ENCODE results near the gene SFR1.

SFR1 gene, protein sequence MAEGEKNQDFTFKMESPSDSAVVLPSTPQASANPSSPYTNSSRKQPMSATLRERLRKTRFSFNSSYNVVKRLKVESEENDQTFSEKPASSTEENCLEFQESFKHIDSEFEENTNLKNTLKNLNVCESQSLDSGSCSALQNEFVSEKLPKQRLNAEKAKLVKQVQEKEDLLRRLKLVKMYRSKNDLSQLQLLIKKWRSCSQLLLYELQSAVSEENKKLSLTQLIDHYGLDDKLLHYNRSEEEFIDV

DNA sequence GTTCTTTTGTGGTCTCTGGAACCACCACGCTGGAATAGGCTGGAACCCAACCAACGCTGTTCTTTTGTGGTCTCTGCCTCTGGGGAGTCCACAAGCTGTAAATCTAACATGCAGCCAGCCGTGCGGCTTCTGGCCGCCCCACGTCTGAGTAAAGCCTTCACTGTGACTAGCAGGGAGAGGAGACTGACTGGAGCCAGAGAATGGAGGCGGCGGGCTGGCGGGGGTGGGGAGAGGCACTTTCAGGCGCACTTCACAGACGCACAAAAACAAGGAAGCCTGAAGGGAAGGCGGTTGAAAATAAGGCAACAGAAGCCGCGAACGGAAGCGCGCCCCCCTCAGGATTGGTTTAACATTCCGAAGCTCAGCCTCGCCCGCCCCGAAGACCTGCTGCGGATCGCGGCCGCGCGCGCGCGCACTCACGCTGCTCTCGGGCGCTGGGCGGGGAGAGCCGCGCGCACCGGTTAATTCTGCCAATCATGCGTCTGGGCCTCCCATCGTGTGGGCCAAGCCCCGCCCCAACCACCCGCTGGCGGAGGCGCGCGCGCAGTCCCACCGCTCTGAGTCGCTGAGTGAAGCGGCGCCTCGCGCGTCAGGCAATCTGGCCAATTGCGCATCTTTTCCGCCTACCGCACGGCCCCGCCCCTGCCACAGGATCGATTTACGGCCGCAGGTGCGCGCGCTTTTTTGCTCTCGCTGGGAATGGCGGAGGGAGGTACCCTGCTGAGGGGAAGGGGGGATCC, at the start of gene SFR1:
TSS of gene SFR1 (plus strand) at position 687 of the 740 bp plus-strand sequence. CDS start at position 700, 13 bp downstream.
- DNase-seq, result peak; percentile 97

DNA sequence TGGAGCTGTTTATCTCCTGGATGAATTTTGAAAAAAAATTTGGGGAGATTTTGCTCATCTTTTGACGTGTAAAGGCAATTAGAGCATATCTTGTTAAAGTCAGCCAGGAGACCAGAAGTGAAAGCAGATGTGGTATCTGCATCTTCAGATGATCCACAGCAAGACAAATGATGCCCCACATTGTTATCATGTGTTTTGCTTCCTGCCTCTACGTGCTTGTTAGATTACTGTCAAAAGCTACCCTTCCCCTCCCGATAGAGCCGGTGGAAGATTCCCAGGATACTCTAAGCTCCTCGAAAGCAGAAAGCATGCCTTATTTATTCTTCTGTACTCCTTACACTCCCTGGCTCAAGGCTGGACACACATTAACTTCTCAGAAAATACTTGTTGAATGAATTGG, 49.2 kb upstream of the SFR1 start:
- DNase-seq, result no peak

DNA sequence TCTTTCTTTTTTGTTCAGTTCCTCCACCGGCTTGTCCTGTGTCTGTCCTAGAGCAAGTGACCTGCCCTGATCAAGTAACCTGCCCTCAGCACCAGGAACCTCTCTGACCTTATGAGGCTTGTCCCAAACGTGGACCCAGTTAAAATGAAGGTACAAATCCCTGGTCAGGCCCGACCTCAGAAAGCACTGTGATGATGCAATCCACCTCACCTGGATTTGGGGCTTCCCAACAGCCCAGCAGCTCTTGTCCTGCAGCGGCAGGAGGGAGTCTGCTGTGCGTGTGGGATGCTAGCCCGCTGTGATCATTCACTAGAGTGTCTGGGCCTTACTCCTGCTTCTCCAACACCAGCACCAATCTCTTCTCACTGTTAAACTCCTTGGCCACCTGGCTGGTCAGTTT, 47.5 kb upstream of the SFR1 start:
- DNase-seq, result no peak

DNA sequence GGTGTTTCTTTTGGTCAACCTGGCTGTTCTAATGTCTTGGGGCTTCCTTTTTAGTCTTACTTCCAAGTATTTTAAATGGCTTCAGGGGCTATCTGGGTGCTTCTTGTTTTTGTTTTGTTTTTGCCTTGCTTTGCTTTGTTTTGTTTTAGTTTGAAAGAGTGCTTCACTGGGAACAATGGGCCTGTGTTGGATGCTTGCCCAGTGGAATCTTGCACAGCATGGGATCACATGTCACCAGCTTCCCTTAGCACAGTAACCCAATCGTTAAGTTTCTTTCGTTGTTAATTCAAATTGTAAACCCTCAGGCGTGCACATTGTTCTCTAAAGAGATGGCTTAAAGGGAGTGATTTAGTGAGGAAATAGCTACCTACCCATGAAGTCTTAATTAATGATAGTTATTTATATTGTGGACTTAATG, 45.2 kb upstream of the SFR1 start:
- no peak for DNase-seq

DNA sequence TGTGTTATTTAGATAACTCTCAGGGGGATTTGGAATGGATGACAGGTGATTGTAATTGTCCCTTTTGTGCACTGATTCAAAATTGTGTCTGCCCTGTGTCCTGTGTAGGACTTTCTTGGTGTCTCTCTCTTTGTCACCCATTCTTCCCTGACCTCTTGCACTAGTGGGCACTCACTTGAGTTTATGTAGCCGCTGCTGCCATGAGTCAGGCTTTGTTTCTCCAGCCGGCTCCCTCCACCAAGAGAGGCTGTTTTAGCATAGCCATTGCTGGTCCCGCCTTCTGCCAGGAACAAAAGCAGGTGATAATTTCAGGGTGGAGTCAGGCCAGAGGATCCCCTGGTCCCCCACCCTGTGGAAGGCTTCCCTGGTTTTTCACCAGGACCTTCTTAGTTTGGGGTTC, 44.7 kb upstream of the SFR1 start:
- DNase-seq, result no peak

DNA sequence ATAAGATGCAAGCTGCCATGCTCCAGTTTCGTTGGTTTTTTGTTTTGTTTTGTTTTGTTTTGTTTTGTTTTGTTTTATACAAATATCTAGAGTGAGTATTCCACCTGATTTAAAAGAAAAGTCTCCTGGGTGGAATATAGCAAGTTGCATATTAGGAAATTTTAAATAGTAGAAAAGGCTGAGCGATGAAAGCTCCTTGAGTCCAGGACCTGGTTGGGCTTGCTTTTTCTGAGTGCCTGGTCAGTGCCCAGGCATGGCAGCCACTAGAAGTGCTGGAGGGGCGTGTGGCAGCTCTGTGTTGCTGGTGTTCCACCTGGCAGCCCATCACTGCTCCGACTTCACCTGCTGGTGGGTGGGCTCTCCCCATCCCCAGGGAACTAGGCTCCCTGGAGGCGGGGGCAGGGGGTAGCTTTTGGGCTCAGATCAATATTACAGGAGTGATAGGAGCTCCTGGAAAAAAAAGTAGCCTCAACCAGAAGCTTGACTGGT, 44.3 kb upstream of the SFR1 start:
- no peak for DNase-seq

DNA sequence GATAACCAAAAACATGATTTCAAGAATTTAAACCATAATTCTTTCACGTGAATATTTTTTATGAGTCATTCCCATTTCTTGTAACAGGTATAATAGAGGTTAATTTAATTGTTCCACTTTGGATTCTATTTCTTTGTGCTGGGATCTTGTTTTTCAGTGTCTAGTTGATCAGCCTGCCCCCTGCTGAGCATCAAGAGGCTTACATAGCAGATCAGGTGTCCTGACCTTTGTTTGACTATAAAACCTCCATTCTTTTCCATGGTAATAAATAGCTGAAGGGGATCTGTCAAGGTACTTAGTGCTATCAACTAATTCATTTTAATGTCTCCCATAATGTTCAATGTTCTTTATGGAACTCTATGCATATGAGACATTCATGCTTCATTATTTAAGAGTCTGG, 41.2 kb upstream of the SFR1 start:
- DNase-seq, result no peak

DNA sequence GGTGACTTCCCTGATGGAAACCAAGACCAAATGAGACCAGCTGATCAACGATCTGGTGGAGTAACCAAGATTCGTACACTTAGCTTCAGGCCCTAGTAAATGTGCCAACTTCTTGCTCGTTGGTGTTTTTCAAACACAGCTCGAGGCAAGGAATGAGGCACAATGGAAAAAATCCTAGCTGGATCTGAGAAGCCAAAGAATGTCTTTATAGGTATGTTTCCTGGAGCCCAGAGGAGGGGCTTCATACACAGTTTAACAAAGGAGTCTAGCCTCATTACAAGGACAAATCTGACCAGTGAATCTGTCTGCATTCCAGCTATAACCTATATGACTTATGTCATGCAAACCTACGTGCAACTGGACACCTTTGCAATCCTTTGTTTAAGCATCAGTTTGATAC, 40.0 kb upstream of the SFR1 start:
- DNase-seq, result no peak

DNA sequence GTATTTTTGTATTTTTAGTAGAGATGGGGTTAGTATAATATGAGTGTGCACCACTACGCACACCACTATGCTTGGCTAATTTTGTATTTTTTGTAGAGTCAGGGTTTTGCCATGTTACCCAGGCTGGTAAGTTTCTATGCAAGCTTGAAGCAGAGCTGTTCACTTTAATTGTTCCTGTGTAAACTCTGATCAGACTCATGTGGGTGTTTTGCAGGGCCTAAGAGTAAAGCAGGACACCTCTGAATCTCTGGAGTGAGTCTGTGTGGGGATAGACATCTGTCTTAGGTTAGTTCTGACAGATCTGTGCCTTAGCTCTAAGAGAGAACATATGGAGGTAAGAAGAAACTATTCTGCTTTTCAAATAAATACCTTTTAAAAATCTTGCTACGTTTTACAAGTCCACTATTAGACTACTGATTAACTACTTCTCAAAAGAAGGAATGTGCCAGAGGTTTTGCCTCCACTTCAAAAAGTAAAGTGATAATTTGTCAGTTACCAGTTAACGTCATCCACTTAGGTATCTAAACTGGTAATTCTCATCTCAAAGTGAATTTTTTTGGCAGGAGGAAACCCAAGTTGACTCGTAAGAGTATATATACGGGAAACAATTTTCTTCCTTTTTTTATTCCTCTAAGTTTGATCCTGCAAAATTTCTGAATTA, 37.4 kb upstream of the SFR1 start:
- no peak for DNase-seq

DNA sequence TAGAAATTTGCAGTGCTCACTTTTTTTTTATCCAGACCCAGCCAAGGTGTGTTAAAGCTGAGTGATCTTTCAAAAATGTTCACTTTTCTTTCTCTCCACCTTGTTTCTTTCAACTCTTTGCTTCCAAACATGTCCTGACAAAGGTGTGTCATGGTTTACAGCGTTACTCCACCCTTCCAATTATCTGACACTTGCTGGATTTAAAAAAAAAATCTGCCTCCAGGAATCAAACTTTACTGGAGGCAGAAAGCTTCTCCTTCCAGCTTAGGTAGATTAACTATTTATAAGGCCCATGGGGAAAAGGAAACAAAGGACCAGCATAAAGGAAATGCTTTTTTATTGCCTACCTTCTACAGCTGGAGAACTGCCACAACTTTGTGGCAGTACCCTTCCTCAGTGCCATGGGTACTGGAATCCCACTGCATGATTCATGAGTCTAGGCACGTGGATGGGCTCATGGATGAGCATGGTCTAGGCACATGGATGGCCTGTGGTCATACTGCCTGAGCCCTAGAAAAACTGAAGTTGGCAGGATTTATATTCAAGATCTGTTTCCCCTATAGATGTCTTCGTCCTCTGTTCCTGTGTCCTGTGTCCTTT, 36.1 kb upstream of the SFR1 start, which contains the start of gene COL17A1:
TSS of gene COL17A1 (minus strand) at position 80 of the 600 bp plus-strand sequence. CDS start 5,207 bp downstream, outside the sequence.
- DNase-seq, result no peak

DNA sequence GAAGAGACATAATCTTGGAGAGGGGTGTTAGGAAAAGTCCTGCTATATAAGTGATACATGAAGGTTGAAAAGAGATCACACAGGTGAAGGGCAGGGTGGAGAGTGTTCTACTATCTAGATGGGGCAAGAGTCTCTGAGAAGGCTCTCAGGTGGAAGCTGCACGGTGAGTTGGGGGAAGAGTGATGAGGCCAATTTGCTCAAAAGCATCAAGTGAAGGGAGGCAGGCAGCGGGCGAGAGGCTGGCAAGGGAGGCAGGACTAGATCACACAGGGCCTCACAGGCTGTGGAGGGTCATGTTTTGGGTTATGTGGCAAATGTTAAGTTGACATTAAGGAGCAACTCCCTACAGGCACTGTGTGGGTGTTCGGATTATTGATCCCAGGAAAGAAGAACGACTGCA, 33.7 kb upstream of the SFR1 start:
- DNase-seq, result no peak

DNA sequence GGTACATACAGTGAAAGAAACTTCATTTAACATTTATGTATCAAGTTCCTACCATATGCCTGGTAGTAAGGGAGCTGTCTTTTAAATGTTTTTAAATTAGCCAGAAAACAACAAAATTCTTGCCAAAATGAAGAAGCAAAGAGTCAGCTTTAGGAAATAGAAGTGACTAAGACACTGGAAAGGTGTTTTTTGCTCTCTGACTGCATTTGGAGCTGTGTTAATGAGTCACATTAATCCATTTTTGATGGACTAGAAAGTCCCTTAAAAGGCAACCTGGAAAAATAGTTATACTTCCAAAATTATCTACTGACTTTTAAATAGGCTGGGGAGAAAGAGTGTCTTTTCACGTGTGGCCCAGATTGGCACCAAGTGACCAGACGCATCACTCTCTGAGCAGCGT, 32.4 kb upstream of the SFR1 start:
- no peak for DNase-seq

DNA sequence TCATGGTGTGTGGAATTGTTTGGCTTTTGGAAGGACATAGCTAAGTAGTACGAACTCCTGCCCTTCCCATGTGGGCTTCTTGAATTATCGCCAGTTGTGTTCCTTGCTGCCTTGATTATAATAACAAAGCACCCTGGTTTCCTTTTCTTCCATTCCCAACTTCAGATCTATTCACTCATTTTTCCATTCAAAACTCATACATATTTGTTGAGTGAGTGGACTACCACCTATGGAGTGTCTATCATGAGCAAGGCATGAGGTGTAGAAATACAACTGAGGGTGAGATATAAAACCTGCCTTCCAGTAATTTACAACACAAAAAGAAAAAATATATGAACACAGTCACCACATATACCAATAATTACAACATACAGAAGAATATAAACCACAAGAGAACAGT, 31.4 kb upstream of the SFR1 start:
- DNase-seq, result no peak

DNA sequence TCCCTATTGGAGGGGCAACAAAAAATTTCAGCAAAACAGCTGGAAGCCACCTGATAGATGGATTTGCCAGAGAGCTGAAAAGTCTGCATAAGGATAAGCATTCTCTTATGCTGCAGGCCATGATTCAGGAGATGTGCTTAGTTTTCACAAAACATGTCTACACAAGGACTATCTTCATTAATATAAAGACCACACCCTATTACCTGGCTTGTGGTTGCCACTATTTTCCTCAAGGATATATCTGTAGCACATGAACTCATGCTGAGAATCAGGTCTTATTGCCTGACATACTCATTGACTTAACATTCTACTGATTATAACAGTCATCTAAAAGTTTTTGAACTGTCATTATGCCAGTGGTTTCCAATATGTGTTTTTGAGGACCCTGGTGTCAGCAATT, 29.2 kb upstream of the SFR1 start:
- no peak for DNase-seq

DNA sequence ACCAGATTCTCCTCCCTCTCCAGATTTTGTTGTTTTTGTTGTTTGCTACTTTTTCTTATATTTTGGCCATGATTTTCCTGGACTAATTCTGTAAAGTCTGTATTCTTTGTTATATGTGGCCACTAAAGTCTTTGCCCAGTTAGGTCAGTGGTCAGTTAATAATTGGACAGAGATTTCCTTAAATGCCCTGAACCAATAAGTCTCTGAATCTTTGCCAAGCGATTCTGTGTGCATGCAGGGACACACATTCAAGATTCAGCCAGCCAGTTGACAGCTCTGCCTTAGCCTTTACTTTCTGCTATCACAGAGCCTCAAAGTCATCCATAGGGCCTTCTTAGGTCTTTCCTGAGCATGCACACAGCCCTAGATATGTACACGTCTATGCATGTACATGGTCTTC, 25.3 kb upstream of the SFR1 start:
- DNase-seq, result no peak

DNA sequence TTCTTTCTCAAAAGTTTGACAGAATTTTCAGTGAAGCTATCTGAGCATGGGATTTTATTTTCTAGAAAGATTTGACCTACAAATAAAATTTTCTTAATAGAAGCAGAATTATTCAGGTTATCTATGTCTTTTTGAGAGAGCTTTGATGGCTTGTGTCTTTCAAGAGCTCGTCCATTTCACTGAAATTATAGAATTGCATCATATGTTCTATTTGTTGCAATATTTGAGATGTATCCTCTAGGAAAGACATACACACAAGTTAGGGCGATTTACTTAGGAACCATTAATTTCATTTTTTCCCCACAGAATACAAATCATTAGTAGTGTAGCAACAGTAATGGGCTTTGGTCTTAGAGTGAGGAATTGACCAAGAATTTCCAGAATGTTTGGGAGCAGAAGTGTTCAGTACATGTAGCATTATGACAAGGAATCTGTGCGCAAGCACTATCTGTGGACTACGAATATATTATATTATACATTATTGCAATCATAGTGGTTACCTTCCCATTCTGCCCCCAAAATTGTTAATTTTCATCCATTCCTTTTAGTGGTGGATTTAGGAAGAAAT, 23.5 kb upstream of the SFR1 start:
- DNase-seq, result no peak

DNA sequence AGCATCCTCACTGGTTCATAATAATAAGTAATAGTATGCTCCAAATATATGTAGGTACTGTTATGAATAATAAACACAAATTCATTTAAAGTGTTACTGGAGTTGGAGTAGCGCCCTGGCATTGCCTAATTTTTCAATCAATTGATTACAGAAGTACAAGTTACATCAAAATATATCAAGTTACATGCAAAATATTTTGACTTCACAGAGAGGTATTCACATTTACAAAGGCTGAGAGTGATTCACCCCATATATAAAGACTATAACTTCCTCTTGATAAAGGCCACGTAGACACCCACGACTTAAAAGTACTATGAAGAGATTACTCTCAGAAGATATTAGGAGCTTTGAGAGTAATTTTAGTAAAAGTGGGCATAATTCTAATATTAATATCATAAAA, 22.7 kb upstream of the SFR1 start:
- DNase-seq, result no peak

DNA sequence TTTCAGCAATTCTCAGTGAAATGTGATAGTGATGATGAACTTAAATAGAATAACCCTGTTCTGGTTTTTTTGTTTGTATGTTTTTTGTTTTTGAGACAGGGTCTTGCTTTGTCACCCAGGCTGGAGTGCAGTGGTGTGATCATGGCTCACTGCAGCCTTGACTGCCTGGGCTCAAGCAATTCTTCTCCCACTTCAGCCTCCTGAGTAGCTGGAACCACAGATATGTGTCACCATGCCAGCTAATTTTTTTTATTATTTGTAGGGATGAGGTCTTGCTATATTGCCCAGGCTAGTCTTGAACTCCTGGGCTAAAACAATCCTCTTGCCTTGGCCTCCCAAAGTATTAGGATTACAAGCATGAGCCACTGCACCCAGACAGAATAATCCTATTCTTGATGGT, 22.0 kb upstream of the SFR1 start:
- DNase-seq, result no peak

DNA sequence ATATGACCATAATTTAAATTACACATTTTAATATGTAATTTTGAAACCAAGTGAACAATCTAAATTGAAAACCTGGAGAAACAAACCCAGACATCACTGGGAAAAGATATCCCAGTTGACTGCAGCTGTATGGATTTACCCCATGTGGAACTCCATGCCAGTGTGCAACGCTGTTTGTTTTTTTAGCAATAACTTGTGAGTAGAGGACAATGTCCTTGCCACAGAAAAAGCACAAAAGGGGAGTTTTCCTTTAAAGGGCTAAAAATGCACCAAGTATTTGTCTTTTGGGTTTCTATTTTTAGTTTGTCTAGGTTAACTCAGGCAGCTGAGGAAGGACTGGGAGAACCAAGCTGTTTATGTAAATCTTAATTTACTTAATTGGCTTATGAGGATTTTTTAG, 21.2 kb upstream of the SFR1 start:
- DNase-seq, result no peak

DNA sequence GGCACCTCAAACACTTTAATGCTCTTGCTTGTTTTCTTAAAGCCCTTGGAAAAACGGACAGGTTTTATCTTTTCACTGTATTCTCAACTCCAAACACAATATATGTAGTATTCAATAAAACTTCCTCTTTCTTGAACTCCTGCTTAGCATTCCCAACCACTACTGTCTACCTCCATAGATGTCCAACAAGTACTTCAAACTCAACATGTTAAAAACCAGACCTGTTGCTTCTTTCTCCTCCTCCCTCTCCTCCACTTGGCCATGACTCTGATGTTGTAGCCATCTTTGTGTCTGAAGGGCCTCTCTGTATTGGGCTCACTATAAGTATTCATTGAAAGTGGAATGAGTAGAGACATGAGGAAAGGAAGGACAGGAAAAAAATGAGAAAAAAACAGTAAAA, 20.1 kb upstream of the SFR1 start:
- DNase-seq, result no peak

DNA sequence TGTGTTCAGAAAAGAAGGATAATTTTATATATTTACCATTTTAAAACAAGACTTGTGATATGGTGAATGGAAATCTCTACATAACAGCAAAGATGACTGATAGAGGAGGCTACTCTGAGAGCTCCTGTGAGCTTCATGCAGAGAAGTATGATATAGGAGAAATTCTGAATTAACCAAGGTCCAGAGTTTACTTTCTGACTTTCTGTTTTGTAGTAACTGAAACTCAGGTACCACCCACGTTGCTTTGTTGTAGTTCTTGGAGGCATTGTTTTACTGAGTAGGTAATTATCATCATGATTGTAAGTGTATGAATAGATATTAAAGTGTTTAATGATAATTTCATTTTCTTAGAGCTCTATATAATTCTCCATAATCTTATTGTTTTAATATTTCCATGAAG, 18.0 kb upstream of the SFR1 start:
- DNase-seq, result no peak

DNA sequence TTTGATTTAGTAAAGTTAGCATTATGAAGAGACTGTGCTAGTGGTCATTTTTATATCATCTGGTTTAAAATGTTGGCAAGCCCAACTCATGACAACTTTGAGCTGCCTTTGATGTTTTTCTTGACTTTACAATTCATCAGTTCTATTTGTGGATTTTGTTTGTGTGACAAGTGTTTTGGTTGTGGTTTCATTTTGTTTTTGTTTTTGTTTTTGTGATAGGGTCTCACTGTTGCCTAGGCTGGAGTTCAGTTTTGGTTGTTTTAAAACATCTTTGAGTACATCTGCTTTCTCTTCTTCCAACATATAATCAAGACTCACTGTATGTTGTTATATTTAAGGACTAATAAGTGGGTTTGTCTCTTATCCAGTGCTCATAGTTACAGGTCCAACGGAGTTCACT, 17.6 kb upstream of the SFR1 start:
- no peak for DNase-seq

DNA sequence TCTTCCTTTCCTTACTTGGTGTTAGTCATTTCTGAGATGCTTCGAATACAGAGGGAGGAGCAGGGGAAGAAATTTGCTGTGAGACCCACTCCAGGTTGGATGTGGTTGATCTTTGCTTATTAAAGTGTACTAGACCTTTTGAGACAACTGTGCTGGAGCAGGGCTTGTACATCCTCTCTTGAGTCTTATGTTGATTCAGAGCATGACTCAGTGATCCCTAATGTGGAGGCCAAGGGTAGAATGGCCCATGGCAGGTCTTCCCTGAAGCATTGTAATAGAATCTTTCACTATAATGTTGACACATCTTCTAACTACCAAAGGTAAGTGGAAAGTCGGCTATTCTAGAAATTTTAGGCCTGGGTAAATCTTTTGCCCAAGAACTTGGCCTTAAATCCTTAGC, 17.0 kb upstream of the SFR1 start:
- no peak for DNase-seq

All from RPMI8226 (cell line).